Measurements from ENCODE around the gene HPCAL1. TPM values are rescaled to one million over a fixed set of nuclear protein-coding genes. Genes with fewer than 3 reads are reported as not detected.

Gene HPCAL1
- total and polyA plus RNA-seq, 8 donors, result 14.0 to 571 (median 85.4) TPM

DNA sequence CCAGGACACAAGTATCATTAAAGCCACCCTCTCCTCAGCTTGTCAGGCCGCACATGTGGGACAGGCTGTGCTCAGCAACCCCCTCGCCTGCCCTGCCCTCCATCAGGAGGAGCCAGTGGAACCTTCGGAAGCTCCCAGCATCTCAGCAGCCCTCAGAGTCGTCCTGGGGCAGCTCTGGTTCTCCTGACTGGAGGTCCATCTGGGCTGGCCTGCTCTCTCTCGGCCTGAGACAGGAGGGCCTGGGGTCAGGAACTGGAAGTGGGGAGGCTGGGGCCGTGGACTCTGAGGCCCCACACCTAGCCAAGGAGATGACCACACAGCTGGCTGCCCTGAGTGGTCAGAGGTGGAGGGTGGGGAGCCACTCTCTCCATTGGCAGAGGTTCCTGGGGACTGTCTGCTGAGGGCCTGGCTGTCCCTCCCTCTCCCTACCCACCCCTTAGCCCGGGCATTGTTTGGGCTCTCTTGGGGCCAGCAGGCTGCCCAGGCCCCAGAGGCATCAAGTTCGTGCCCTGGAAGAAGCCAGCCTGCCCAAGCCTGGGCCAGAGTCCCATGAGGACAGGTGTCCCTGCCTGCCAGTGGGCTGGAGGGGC lies 122.3 kb downstream of the HPCAL1 start:
- peaks cover 47 to 85% (median 83%) of the 10 kb centered on the region in 4 donors for H3K36me3 ChIP-seq
- peaks cover 0 to 5% (median 0%) of the 10 kb centered on the region in 4 donors for H3K4me1 ChIP-seq
- TF ChIP-seq EP300 (IDR thresholded peaks at IDR 0.05) (no peak), POLR2AphosphoS5 (IDR thresholded peaks at IDR 0.05) (no peak), POLR2A (IDR thresholded peaks at IDR 0.05) (no peak)
- TF ChIP-seq, protein P1, sequence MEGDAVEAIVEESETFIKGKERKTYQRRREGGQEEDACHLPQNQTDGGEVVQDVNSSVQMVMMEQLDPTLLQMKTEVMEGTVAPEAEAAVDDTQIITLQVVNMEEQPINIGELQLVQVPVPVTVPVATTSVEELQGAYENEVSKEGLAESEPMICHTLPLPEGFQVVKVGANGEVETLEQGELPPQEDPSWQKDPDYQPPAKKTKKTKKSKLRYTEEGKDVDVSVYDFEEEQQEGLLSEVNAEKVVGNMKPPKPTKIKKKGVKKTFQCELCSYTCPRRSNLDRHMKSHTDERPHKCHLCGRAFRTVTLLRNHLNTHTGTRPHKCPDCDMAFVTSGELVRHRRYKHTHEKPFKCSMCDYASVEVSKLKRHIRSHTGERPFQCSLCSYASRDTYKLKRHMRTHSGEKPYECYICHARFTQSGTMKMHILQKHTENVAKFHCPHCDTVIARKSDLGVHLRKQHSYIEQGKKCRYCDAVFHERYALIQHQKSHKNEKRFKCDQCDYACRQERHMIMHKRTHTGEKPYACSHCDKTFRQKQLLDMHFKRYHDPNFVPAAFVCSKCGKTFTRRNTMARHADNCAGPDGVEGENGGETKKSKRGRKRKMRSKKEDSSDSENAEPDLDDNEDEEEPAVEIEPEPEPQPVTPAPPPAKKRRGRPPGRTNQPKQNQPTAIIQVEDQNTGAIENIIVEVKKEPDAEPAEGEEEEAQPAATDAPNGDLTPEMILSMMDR (IDR thresholded peaks at IDR 0.05), result no peak
- 81 to 95% (median 91%) methylated on average over 3 to 8 of the region's 8 CpGs for WGBS, 5 donors
- DNase-seq, result no peak
- no peak overlapping the region for H3K4me3 ChIP-seq
- intact Hi-C loops (cut with DNase I; ENCODE audit: low total_unique reads), result loop anchor here (10.0 kb wide), 1 partner anchor 280 kb away; no protein-coding TSS in a partner anchor
- no peaks in the 10 kb centered on the region for H3K9me3 ChIP-seq
- H3K27ac ChIP-seq, result no peak overlapping the region
- no peaks in the 10 kb centered on the region for H3K27me3 ChIP-seq

DNA sequence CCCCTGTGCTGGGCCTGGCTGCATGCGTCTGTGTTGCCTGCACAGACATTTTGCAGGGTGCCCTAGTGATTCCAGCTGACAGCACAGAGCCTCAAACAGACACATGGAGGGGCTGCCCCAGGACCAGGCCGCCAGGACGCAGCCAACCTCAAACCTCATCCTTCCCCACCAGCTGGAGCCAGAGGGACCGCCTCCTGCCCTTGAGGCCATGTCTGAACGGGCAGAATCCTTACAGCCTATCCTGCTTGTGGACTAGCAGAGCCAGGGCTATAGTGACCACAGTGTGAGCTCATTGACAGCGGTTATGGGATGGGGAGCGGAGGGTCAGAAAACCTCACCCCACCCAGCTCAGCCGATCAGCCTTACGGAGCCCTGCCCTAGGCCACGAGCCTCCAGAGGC lies 123.0 kb downstream of the HPCAL1 start:
- no peaks in the 10 kb centered on the region for H3K27me3 ChIP-seq
- H3K4me3 ChIP-seq, result no peak overlapping the region
- TF ChIP-seq POLR2AphosphoS5 (IDR thresholded peaks at IDR 0.05), result no peak
- TF ChIP-seq, protein P1 (IDR thresholded peaks at IDR 0.05), result no peak
- TF ChIP-seq POLR2A (IDR thresholded peaks at IDR 0.05), result no peak
- no peak for TF ChIP-seq EP300 (IDR thresholded peaks at IDR 0.05)
- intact Hi-C loops (cut with DNase I; ENCODE audit: low total_unique reads), result loop anchor here (10.0 kb wide), 1 partner anchor 281 kb away; no protein-coding TSS in a partner anchor
- no peaks in the 10 kb centered on the region for H3K9me3 ChIP-seq
- WGBS, 5 donors, result 80 to 97% (median 85%) methylated on average over 4 to 10 of the region's 10 CpGs
- DNase-seq, result no peak
- H3K36me3 ChIP-seq, result peaks cover 47 to 78% (median 76%) of the 10 kb centered on the region in 4 donors
- H3K27ac ChIP-seq, result no peak overlapping the region
- H3K4me1 ChIP-seq, result peaks cover 0 to 5% (median 0%) of the 10 kb centered on the region in 4 donors

DNA sequence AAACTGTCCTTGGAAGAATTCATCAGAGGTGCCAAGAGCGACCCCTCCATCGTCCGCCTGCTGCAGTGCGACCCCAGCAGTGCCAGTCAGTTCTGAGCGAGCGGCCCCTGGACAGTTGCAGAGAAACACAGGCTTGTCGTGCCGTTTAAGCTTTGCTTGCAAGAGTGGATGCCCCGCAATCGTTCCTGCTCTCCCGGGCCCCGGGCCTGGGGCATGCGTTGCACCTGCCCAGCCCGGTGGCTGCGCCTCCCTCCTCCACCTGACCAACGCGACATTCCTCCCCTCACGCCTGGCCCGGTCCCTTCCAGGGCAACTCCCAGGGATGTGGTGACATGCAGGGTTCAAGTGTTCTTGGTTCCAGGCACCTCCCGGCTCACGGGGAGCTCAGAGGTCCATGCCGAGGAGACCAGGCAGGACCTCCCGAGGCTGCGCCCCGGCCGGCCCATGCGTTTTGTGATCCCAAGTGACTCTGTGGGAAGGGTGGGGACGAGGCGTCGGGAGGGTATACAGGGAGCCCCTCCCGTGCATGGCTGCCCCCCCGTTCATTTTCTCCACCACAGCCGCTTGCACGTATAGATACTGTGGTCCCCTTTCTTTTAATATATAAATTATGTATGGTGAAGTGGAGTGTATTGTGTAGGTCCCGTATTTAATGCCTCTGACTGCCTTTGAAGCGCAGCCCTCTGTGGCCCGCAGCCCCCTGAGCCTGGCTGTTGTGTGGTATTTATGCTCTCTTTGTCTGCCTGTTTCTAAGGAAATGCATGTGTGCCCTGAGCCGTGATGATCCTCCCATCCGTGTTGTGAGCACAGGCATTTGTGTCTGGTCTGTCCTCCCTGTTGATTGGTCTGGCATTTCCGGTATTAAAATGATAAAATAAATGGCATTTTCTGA lies 124.3 kb downstream of the HPCAL1 start:
- TF ChIP-seq POLR2A (IDR thresholded peaks at IDR 0.05), result no peak
- TF ChIP-seq, protein P1 (IDR thresholded peaks at IDR 0.05), result no peak
- Histone ChIP-seq H3K4me3 (no peak overlapping the region), H3K36me3 (peaks cover 42 to 65% (median 64%) of the 10 kb centered on the region in 4 donors), H3K27ac (no peak overlapping the region), H3K4me1 (peaks cover 5 to 13% (median 6%) of the 10 kb centered on the region in 4 donors), H3K27me3 (peaks cover 0 to 4% (median 0%) of the 10 kb centered on the region in 3 donors), H3K9me3 (no peaks in the 10 kb centered on the region)
- intact Hi-C loops (cut with DNase I; ENCODE audit: low total_unique reads), result loop anchor here (10.0 kb wide), 1 partner anchor 282 kb away; no protein-coding TSS in a partner anchor
- no peak for DNase-seq
- 91 to 93% (median 92%) methylated on average over 34 to 40 of the region's 40 CpGs for WGBS, 5 donors

DNA sequence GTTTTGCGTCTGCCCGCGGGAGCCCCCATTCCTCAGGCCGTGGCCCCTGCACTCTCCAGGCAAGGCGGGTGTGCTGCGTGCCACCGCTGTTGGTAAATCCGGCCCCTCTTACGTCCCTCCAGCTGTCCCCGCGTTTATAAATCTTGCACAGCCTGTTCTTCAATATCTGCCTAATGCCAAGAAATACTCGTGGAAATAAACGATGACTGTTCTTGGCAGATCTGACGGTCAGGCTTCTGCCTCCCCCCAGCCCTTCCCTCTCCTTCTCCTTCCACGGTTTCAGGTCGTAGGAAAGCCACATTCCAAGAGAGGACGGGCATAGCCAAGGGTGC lies 124.9 kb downstream of the HPCAL1 start:
- no peak overlapping the region for H3K27ac ChIP-seq
- DNase-seq, result no peak
- no peak overlapping the region for H3K4me3 ChIP-seq
- H3K4me1 ChIP-seq, result peaks cover 7 to 19% (median 12%) of the 10 kb centered on the region in 4 donors
- intact Hi-C loops (cut with DNase I; ENCODE audit: low total_unique reads), result loop anchor here (10.0 kb wide), 1 partner anchor 283 kb away; no protein-coding TSS in a partner anchor
- H3K9me3 ChIP-seq, result no peaks in the 10 kb centered on the region
- TF ChIP-seq EP300 (IDR thresholded peaks at IDR 0.05), result no peak
- TF ChIP-seq, protein P1 (IDR thresholded peaks at IDR 0.05), result no peak
- no peak for TF ChIP-seq POLR2AphosphoS5 (IDR thresholded peaks at IDR 0.05)
- TF ChIP-seq POLR2A (IDR thresholded peaks at IDR 0.05), result no peak
- peaks cover 38 to 59% (median 58%) of the 10 kb centered on the region in 4 donors for H3K36me3 ChIP-seq
- WGBS, 5 donors, result 69 to 76% (median 70%) methylated on average over 17 of the region's 17 CpGs
- peaks cover 0 to 10% (median 0%) of the 10 kb centered on the region in 3 donors for H3K27me3 ChIP-seq
